Stimulated activated CD8-positive, alpha-beta memory T cell treated with anti-CD3 and anti-CD28 coated beads, Interleukin-15, amount 100 ng/mL, for 1 hour (primary cell): Measurements from ENCODE around the gene GPC6.

Experiments
- DNase-seq: peaks from one replicate; pipeline ENCODE4 v3.0.0-alpha.2; 2020; ENCODE audit warnings: low read depth

The GPC6 gene

GRCh38 chr13:93375491-93375890 lies 148.9 kb downstream of the GPC6 start:
- no peak for DNase-seq

DNA sequence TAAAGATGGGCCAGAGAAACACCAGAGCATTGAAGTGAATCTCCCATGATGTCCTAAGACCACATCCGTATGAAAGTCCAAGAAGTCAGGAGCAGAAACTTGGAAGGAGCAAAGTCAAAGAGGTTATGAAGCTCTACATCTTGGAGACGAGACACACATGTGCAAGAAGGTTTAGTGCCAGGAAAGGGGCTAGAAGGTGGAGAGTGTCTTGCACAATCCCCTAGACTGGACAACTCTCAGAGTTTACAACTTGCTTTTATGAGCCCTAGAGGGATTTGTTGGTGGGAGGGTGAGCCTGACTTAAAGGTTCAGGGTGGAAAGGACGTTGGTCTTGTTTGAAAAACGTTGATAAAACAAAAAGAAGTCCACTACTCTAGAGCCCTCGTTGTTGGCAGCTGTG lies 150.6 kb downstream of the GPC6 start:
- DNase-seq: no peak

GRCh38 chr13:93378184-93378583 lies 151.6 kb downstream of the GPC6 start:
- DNase-seq: no peak

DNA sequence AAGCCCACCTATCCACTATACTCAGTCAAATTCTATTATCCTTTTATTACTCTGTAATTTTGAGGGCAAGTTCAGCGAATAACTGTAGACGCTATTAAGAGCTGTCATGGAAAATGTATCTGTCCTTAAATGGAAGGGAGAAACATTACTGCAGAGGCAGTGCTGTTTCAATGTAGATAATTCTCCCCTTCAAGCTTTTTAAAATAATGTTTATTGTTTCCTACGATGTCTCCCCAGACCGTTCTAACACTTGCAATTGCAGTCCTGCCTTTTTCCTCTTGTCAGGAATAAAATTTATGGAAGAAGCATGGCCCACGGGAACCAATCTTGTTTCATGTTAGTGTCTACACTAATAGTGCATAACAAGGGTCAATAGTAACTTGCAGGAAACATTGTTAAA lies 159.5 kb downstream of the GPC6 start:
- no peak for DNase-seq

DNA sequence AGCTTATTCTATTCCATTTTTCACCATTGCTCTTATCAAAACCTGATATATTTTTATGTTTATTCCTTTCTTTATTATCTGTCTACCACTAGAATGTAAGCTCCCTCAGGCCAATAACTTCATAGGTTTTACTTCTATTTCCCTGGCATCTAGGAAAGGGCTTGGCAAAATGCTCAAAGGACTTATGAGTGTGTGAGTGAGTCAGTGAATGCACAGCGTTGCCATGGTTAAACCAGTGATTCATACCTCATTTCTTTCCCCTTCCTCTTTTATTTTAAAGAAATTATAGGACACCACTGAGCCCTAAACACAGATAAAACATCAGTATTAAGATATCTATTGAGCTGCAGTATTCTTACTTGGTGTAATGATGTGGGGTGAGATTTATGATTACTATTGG lies 162.1 kb downstream of the GPC6 start:
- DNase-seq: no peak

DNA sequence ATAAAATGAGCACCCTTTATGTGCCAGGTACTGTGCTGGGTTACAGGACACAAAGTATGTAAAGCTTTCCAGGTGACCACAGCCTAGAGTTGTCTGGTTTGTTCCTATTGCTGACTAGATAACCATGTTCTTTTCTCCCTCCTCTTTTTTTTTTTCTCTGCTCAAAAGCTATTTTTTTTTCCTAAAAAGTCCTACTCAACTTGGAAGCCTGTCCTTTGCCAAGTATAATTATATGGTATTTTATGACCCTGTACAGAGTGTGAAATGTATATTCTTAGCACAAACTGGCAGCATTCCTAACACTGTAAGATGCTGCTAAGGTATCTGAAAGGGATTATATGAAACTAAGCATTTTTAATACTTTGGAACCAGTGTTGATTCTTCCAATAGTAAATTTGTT lies 171.0 kb downstream of the GPC6 start:
- no peak for DNase-seq

GRCh38 chr13:93398167-93399035 lies 171.8 kb downstream of the GPC6 start:
- DNase-seq: no peak

DNA sequence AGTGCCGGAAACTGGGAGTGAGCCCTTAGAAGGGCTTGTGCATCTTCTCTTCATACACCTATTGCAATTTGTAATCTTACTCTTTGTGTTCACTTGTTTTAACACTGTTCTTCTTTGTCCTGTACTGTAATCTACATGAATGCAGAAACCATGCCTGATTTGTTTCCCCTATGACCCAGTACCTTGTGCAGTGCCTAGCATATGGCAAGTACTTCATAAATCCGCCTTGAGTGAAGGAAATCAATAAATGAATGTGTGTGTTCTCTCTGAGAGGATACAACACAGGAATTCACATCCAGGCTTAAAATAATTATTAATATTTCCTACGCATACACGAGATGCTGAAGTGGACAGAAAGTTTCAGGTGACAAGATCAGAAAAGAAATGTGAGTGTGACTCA lies 172.6 kb downstream of the GPC6 start:
- no peak for DNase-seq

- no peak for DNase-seq
Measured at GRCh38 chr13:93406136-93406535, 179.5 kb downstream of the GPC6 start.

GRCh38 chr13:93407551-93407950 lies 180.9 kb downstream of the GPC6 start:
- no peak for DNase-seq

- no peak for DNase-seq
Measured at GRCh38 chr13:93409001-93409400, 182.4 kb downstream of the GPC6 start.

DNA sequence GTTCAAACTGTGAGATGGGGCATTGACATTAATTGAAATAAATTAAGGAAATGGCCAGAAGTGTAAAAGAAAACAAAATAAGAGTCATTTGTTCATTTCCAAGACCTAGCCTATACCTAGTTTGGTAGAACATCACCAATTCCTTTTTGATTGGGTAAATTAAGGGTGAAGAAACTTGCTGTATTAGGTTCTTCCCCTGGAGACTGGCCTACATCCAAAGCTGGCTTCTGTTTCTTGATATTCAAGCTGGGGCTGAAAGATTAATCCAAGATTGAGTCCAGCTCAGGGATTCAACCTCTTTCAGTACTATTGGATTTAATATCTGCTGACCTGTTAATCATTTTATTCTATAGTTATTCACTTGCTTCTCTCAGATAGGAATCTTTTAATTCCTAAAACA lies 183.2 kb downstream of the GPC6 start:
- DNase-seq: no peak

DNA sequence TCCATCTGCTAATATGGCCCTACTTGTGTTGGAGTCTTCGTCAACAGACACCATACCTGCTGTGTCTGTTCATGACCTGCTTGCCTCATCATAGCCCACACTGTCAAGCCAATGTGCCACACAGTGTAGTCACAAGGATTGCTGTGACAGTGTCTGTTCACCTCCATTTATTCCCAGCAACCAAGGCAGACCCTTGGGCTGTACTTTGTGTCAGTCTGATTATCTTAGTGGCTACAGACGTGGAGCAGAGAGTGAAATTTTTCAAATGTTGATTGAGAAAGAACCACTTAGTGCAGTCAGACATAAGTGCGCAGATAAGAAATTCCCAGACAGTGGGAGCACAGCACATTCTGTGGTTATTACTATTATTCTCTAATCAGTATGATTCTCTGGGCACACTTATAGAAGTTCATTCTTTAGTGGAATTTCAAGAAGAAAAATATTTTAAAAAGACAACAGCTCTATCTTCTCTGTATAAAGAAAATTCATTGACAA lies 184.6 kb downstream of the GPC6 start:
- DNase-seq: no peak

DNA sequence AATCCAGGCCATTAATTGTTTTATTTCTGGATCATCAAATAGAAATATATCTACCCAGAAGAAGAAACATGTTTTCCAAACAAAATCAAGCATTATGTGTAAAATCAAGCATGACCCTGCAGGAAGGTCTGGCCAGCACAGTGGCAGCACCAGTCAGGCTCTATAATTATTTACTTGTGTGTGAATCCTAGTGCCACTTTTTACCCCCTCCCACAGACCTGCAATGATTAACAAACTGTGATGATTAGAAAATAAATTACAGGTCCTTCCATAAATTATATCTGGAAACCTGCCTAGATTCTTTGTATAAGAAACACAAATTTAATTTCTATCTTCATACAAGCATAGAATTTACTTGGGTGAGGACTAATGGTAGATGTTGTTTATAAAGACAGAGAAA lies 186.1 kb downstream of the GPC6 start:
- no peak for DNase-seq

GRCh38 chr13:93413972-93414717 lies 187.5 kb downstream of the GPC6 start:
- DNase-seq: no peak

DNA sequence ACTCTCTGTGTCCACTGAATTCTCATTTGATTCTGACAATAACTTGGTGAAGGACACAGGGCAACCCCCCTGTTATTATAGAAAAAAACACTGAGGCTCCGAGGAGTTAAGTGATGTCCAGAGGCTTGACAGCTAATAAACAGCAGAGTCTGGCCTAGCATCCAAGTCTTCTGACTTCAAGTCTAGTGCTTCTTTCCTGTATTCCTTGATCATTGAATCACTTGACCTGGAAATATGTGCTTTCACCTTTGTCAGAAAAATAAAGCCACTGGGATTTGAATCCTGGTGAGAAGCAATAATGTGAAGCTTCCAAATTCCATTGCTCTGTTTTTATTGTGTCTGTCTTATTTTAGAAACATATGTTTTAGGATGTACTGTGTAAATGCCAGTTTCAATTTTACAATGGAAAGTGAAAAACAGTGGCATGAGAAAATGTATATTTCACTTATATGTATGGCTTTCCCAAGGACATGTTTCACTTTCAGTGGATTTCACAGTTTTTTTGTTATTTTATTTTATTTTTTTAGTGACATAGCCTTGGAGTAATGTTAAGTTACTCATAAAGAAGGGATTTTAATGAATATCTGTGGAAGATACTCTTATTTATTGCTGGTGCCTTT lies 190.2 kb downstream of the GPC6 start:
- no peak for DNase-seq

DNA sequence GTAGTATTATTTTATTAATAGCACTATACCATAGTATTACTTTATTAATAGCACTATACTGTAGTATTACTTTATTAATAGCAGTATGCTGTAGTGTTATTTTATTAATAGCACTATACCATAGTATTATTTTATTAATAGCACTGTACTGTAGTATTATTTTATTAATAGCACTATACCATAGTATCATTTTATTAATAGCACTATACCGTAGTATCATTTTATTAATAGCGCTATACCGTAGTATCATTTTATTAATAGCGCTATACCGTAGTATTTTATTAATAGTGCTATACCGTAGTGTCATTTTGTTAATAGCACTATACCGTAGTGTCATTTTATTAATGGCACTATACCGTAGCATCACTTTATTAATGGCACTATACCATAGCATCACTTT lies 191.8 kb downstream of the GPC6 start:
- DNase-seq: no peak

DNA sequence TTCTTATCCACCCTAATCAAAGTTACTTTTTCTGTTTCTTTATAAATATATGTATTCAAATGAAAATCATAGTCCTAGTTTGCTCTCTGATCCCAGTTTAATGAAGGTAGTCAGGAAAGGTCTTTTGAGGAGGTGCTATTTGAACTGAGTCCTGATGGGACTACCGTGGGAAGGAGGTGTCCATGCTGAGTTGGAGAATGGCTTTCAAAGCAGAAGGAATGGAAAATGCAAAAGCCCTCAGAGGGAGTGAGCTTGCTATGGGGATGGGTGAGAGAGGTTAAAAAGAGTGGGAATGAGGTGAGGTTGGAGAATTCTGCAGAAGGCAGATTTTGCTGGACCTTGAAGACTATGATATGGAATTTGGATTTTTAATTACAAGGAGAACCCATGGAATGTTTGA lies 193.6 kb downstream of the GPC6 start:
- DNase-seq: no peak

- DNase-seq: no peak
Measured at GRCh38 chr13:93420887-93421286, 194.3 kb downstream of the GPC6 start.

DNA sequence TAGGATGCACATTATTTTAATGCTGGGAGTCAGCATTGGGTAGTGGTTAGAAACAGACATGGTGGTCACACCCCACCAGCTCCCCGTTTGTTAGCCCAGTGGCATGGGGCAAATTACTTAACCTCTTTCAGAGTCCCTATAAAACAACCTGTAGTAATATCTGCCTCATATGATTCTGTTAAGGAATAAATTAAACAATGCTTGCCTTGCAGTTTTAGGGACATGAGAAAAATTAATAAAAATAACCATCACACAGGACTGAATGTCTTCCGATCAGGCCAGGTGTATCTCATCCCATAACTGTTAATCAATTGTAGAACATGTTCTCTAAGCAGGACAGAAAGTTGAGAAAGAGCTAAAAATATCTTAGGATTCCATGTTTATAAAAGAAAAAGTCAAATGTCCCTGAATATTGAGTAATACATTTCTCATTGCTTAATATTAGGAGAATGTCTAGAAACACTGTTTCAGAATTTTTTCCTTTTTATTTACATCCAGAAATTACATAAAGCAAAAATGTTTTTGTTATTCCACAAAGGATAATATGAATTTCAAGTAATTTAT lies 196.5 kb downstream of the GPC6 start:
- no peak for DNase-seq

DNA sequence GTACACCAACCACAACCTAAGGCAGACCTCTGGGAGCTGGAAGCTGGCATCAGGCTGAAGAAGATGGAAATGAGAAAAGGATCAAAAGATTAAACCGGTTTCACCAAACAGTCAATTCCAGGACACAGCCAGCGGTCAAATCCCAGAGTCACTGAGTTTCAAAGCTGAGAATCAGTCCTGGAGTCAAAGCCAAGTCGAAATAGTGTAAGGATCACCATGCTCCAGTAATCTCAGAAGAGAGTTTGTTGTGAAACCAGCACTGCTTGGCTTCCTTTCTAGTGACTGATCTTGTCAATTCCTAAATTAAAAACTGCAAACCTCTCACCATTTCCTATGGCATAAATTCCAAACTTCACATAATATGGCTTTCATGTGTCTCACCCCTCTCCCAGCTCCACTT lies 198.8 kb downstream of the GPC6 start:
- no peak for DNase-seq

DNA sequence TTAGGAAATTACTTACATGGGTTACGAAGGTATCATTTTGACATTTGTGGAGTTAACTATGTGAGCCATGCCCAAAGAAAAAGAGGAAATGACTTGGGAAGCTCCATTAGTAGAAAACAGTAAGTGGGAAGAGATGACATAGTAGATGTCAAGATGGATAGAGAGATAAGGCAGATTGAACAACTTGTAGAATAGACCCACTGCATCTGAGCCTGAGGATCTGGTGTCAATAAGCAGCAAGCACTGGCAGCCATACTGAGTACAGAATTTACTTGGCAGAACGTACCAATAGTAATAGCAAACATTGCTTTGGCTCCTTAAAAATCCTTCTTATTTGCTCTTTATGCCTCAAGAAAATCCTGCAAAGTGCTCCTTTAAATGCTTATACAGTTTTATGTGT lies 203.8 kb downstream of the GPC6 start:
- no peak for DNase-seq

DNA sequence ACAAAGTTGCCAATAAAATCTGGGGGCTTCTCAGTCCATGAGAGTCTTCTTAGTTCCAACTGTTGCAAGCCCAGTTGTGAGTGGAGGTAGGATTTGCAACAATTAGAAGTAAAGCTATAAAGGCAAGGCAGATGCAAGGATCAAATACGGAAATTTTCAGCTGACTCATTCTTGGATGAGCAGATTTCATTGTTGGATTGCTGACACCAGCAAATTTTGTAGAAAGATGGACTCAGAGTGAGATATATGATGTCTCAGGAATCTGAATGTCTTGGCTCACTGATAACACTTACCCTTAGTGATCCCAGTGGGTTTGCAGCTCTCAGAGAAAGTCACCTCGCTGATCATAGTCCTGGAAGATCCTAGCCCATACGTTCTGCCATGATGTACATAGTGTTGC lies 209.0 kb downstream of the GPC6 start:
- no peak for DNase-seq
